Suprapubic skin (tissue), 4 donors: ENCODE measurements around the gene RAB3C. TPM values are rescaled to one million over a fixed set of nuclear protein-coding genes. Genes with fewer than 3 reads are reported as not detected.

ENCODE experiments used
- DNase-seq, 2 donors: peaks; one replicate each; pipeline ENCODE4 v3.0.0-alpha.2; 2019; ENCODE audit warnings: low spot score in 2 of 2
- H3K27ac ChIP-seq: fragments of 200-600 bp; sonication (generic); one replicate; pipeline ENCODE4 v1.5.1; 2019
- H3K27me3 ChIP-seq: fragments of 200-600 bp; sonication (generic); one replicate; pipeline ENCODE4 v1.5.1; 2019
- H3K36me3 ChIP-seq: fragments of 200-600 bp; sonication (generic); one replicate; pipeline ENCODE4 v1.5.1; 2019
- H3K4me1 ChIP-seq: fragments of 200-600 bp; sonication (generic); one replicate; pipeline ENCODE4 v1.5.1; 2019
- H3K4me3 ChIP-seq: fragments of 200-600 bp; sonication (generic); one replicate; pipeline ENCODE4 v1.5.1; 2019; ENCODE audit warnings: mild to moderate bottlenecking
- H3K9me3 ChIP-seq: fragments of 200-600 bp; sonication (generic); one replicate; pipeline ENCODE4 v1.5.1; 2019
- CTCF ChIP-seq, 2 donors: fragments of 200-600 bp in 1 of 2; fragments of 450-650 bp in 1 of 2; sonication (generic) in 1 of 2; IDR thresholded peaks; one replicate each; pipeline ENCODE4 v1.5.1; 2016 to 2019; ENCODE audit warnings: antibody characterized with exemption in 2 of 2, mild to moderate bottlenecking in 1 of 2, moderate library complexity in 1 of 2
- EP300 ChIP-seq: sonication (generic); formaldehyde crosslinking; IDR thresholded peaks from one replicate; pipeline ENCODE4 v1.6.1; 2017; ENCODE audit warnings: antibody characterized with exemption
- POLR2A ChIP-seq, 2 donors: fragments of 450-650 bp; IDR thresholded peaks; one replicate each; pipeline ENCODE4 v1.6.1; 2017; ENCODE audit warnings: antibody characterized with exemption in 2 of 2, mild to moderate bottlenecking in 2 of 2, moderate library complexity in 2 of 2
- POLR2AphosphoS5 ChIP-seq, 3 donors: sonication (generic); formaldehyde crosslinking; IDR thresholded peaks; one replicate each; pipeline ENCODE4 v1.6.1; 2017; ENCODE audit warnings: antibody characterized with exemption in 3 of 3
- WGBS: methylation state at CpG from one replicate; pipeline ENCODE4 v1.1.5; 2018; 5-methylcytosine and 5-hydroxymethylcytosine counted together
- total RNA-seq, 4 donors: library from RNA; depleted of rRNA; stranded (reverse); fragments of >200 nt; gene quantifications; one replicate each; pipeline ENCODE4 v1.1.0, GENCODE V29; 2016

Gene RAB3C
- total RNA-seq, 4 donors from 2014 or later, result 0.08 to 1.1 (median 0.27) TPM

- Histone ChIP-seq H3K27me3 (no peaks in the 10 kb centered on the region), H3K4me3 (no peak overlapping the region), H3K36me3 (no peaks in the 10 kb centered on the region), H3K27ac (no peak overlapping the region), H3K9me3 (no peaks in the 10 kb centered on the region), H3K4me1 (no peaks in the 10 kb centered on the region)
- no peak for TF ChIP-seq POLR2AphosphoS5 (IDR thresholded peaks at IDR 0.05)
- no peak for TF ChIP-seq POLR2A (IDR thresholded peaks at IDR 0.05)
- no peak for TF ChIP-seq CTCF (IDR thresholded peaks at IDR 0.05)
- no peak for TF ChIP-seq EP300
- WGBS, result 70% methylated on average over 3 of the region's 3 CpGs
- no peak for DNase-seq
Measured at GRCh38 chr5:58770136-58770535, 187.3 kb downstream of the RAB3C start.

DNA sequence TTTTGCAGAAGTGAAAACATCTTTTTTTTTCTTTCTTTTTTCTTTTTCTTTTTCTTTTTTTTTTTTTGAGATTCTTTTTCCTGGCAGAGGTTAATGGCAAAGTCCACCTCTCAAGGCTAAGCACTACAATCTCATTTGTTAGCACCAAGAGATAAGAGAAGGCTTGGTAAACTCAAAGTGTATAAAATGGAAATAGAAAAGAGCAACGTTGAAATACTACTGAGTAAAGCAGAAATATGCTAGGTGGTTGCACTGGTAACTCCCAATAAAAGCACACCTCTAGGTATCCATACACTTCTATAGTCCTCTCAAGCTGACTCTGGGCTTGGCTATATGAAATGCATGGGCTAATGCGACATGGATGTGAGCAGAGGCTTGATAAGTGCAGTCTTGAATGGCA, 188.9 kb downstream of the RAB3C start:
- no peak for TF ChIP-seq POLR2A (IDR thresholded peaks at IDR 0.05)
- TF ChIP-seq CTCF (IDR thresholded peaks at IDR 0.05), result no peak
- no peak for TF ChIP-seq POLR2AphosphoS5 (IDR thresholded peaks at IDR 0.05)
- no peak for TF ChIP-seq EP300
- Histone ChIP-seq H3K4me3 (no peak overlapping the region), H3K9me3 (no peaks in the 10 kb centered on the region), H3K36me3 (no peaks in the 10 kb centered on the region), H3K27ac (no peak overlapping the region), H3K4me1 (no peaks in the 10 kb centered on the region), H3K27me3 (no peaks in the 10 kb centered on the region)
- WGBS, result 75% methylated on average over 2 of the region's 2 CpGs
- no peak for DNase-seq

DNA sequence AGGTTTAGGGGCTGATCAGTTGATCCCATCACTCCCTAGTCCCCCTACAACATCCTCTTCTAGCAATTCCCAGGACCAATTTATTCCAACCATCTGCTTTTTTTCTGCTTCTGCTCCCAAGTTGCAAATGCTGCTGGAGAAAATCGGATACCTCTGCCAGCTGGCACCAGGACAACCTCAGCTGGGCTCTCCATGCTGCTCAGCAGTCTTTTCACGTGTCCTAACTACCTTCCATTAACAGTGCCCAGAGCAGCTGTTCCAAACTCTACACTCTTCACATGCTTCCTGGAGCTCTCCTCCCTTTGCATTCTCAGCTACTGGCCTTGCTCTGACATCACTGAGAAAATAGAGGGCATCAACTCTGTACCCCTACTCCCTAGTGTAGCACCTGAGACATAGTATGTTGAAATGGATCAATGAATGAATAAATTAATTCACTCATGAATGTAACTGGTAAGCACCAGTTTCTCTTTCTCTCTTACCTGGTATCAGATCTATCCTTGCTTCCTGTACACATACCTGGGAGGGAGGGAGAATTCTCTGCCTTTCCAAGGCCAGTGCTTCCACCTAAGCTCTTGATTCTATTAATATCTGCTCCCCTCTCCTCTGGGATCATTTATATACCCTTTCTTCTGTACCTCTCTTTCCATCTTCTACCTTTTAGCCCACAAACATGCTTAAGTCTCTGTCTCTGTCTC, 191.0 kb downstream of the RAB3C start:
- WGBS, result 23% methylated on average over 2 of the region's 2 CpGs
- Histone ChIP-seq H3K4me3 (no peak overlapping the region), H3K27me3 (no peaks in the 10 kb centered on the region), H3K27ac (no peak overlapping the region), H3K9me3 (no peaks in the 10 kb centered on the region), H3K4me1 (no peaks in the 10 kb centered on the region), H3K36me3 (no peaks in the 10 kb centered on the region)
- no peak for DNase-seq
- TF ChIP-seq POLR2AphosphoS5 (IDR thresholded peaks at IDR 0.05) (no peak), POLR2A (IDR thresholded peaks at IDR 0.05) (no peak), CTCF (IDR thresholded peaks at IDR 0.05) (no peak), EP300 (no peak)

- Histone ChIP-seq H3K27ac (no peak overlapping the region), H3K9me3 (no peaks in the 10 kb centered on the region), H3K4me3 (no peak overlapping the region), H3K27me3 (no peaks in the 10 kb centered on the region), H3K4me1 (no peaks in the 10 kb centered on the region), H3K36me3 (no peaks in the 10 kb centered on the region)
- no peak for DNase-seq
- no peak for TF ChIP-seq EP300
- TF ChIP-seq POLR2AphosphoS5 (IDR thresholded peaks at IDR 0.05), result no peak
- TF ChIP-seq POLR2A (IDR thresholded peaks at IDR 0.05), result no peak
- no peak for TF ChIP-seq CTCF (IDR thresholded peaks at IDR 0.05)
- whole genome bisulfite sequencing, result 87% methylated on average over 2 of the region's 2 CpGs
Measured at GRCh38 chr5:58774937-58775336, 192.1 kb downstream of the RAB3C start.

DNA sequence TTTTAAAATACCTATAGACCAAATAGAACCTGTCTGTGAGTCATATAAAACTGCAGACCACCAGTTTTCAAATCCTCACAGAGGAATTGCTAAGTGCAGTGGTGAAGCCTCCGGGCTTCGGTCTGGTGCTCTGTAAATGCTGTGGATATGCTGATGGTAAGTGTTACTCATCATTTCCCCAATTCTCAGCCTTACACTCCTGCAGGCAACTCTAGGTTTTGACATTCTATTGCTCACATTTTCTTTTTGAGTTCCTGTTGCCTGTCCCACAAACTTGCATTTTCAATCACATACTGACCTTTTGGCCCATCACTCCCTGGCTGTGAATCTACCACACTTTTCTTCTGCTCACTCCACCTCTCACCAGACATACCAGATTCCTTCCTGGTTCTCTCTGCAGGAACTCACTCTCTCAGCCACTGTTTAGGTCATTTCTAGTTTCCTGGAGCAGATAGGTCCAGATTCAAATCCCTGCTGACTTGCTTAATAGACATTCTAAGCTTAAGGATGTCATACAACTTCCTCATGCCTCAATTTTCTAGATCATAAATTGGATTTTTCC, 192.9 kb downstream of the RAB3C start:
- no peak for DNase-seq
- Histone ChIP-seq H3K27me3 (no peaks in the 10 kb centered on the region), H3K27ac (no peak overlapping the region), H3K36me3 (no peaks in the 10 kb centered on the region), H3K4me3 (no peak overlapping the region), H3K4me1 (no peaks in the 10 kb centered on the region), H3K9me3 (no peaks in the 10 kb centered on the region)
- 75% methylated on average over 2 of the region's 2 CpGs for WGBS
- no peak for TF ChIP-seq POLR2AphosphoS5 (IDR thresholded peaks at IDR 0.05)
- TF ChIP-seq POLR2A (IDR thresholded peaks at IDR 0.05), result no peak
- no peak for TF ChIP-seq EP300
- no peak for TF ChIP-seq CTCF (IDR thresholded peaks at IDR 0.05)
